Naive thymus-derived CD4-positive, alpha-beta T cell (primary cell): ENCODE measurements around the gene BCL2L1. TPM values are rescaled to one million over a fixed set of nuclear protein-coding genes. Genes with fewer than 3 reads are reported as not detected.
A peak's percentile ranks its signal among the peaks of the same experiment; 100 is the strongest.

Experiments used
- ATAC-seq: fragments of 150-1000 bp; cut with Tn5 transposase; 2 replicates; pipeline ENCODE4 v1.10.0; 2021; ENCODE audit warnings: mild to moderate bottlenecking, moderate library complexity
- CTCF ChIA-PET: fragments of 350-600 bp; sonication (Branson Sonifier 250); formaldehyde crosslinking; loops from one replicate; lab custom pipeline; 2021; ENCODE audit warnings: antibody characterized with exemption; lab: Charles Lee
- POLR2A ChIA-PET: fragments of 350-600 bp; sonication (Branson Sonifier 250); formaldehyde crosslinking; loops from one replicate; lab custom pipeline; 2021; ENCODE audit warnings: antibody characterized with exemption, inconsistent platforms; lab: Charles Lee
- DNase-seq, 9 donors: peaks; one replicate each; pipeline versions ENCODE4 v3.0.0 to v3.0.0-alpha.2; 2020 to 2022; ENCODE audit warnings: mixed read lengths in 1 of 9
- H3K27ac ChIP-seq: one replicate; pipeline ENCODE4 v1.7.0; 2013; ENCODE audit warnings: mild to moderate bottlenecking, low read depth, low read length, moderate library complexity
- H3K27me3 ChIP-seq, 2 donors: one replicate each; pipeline ENCODE4 v1.7.0; 2013; ENCODE audit warnings: low read length in 2 of 2, mild to moderate bottlenecking in 2 of 2, moderate library complexity in 2 of 2; ENCODE audit not compliant: control insufficient read depth in 2 of 2, insufficient read depth in 2 of 2
- H3K36me3 ChIP-seq, 3 experiments: 1 replicate in 2 of 3; 2 replicates in 1 of 3; pipeline ENCODE4 v1.7.0; 2013; ENCODE audit warnings: low read length in 3 of 3, mild to moderate bottlenecking in 3 of 3, moderate library complexity in 1 of 3; ENCODE audit not compliant: insufficient read depth in 3 of 3, control insufficient read depth in 2 of 3
- H3K4me1 ChIP-seq, 2 donors: one replicate each; pipeline ENCODE4 v1.7.0; 2013; ENCODE audit warnings: low read length in 2 of 2, mild to moderate bottlenecking in 2 of 2, moderate library complexity in 1 of 2; ENCODE audit not compliant: control insufficient read depth in 2 of 2, insufficient read depth in 2 of 2
- H3K4me3 ChIP-seq: 2 replicates; pipeline ENCODE4 v1.7.0; 2013; ENCODE audit warnings: mild to moderate bottlenecking, low read length
- H3K9me3 ChIP-seq, 3 experiments: 1 replicate in 2 of 3; 2 replicates in 1 of 3; pipeline ENCODE4 v1.7.0; 2013; ENCODE audit warnings: low read length in 3 of 3; ENCODE audit not compliant: control insufficient read depth in 2 of 3
- H3K27ac Mint-ChIP-seq, 9 donors: one replicate each; pipeline ENCODE4 v1.8.0; 2020 to 2022; ENCODE audit warnings: mixed read lengths in 9 of 9, mild to moderate bottlenecking in 8 of 9, moderate library complexity in 5 of 9, inconsistent platforms in 2 of 9
- H3K27me3 Mint-ChIP-seq, 5 donors: one replicate each; pipeline ENCODE4 v1.8.0; 2021 to 2022; ENCODE audit warnings: mixed read lengths in 5 of 5, mild to moderate bottlenecking in 1 of 5
- H3K36me3 Mint-ChIP-seq, 5 donors: one replicate each; pipeline ENCODE4 v1.8.0; 2020 to 2022; ENCODE audit warnings: mixed read lengths in 5 of 5, mild to moderate bottlenecking in 3 of 5, inconsistent platforms in 1 of 5
- H3K4me1 Mint-ChIP-seq, 7 donors: one replicate each; pipeline ENCODE4 v1.8.0; 2020 to 2022; ENCODE audit warnings: mixed read lengths in 7 of 7, mild to moderate bottlenecking in 3 of 7, inconsistent platforms in 1 of 7
- H3K4me3 Mint-ChIP-seq, 10 donors: one replicate each; pipeline ENCODE4 v1.8.0; 2020 to 2022; ENCODE audit warnings: mild to moderate bottlenecking in 10 of 10, mixed read lengths in 10 of 10, moderate library complexity in 6 of 10, inconsistent platforms in 2 of 10
- H3K9me3 Mint-ChIP-seq, 11 donors: one replicate each; pipeline ENCODE4 v1.8.0; 2020 to 2022; ENCODE audit warnings: mixed read lengths in 11 of 11, mild to moderate bottlenecking in 4 of 11, inconsistent platforms in 1 of 11, moderate library complexity in 1 of 11
- intact Hi-C, 2 donors: fragments of 100-400 bp; cut with micrococcal nuclease; formaldehyde crosslinking; loops; one replicate each; pipeline ENCODE4 v1.15.1; 2023
- polyA plus RNA-seq, 2 donors: library from polyadenylated mRNA; unstranded; fragments of 300-500 nt; fragmentation: Illumina TruSeq; gene quantifications; one replicate each; pipeline ENCODE4 v1.2.3, GENCODE V29; 2021
- total RNA-seq, 6 experiments: library from RNA in 5 of 6; stranded (reverse) in 5 of 6; gene quantifications; 1 replicate in 5 of 6; 2 replicates in 1 of 6; pipeline ENCODE4 v1.2.3 and lab custom pipeline; 2021 to 2026

The BCL2L1 gene
- total and polyA plus RNA-seq, 7 experiments from 2014 or later = 11.5 to 111 (median 15.6) TPM

- Histone ChIP-seq H3K4me3 (no peak overlapping the region), H3K27ac (no peak overlapping the region), H3K9me3 (no peaks in the 10 kb centered on the region), H3K36me3 (no peaks in the 10 kb centered on the region), H3K4me1 (peaks cover 0 to 2% of the 10 kb centered on the region in 2 donors), H3K27me3 (peaks cover 0 to 3% of the 10 kb centered on the region in 2 donors)
- Mint-ChIP-seq H3K4me1 (peaks cover 0 to 7% (median 0%) of the 10 kb centered on the region in 7 donors), H3K9me3 (no peaks in the 10 kb centered on the region), H3K36me3 (no peaks in the 10 kb centered on the region), H3K4me3 (no peak overlapping the region), H3K27ac (peak overlapping the region in 2 of 9 donors; percentile 51 to 67), H3K27me3 (peaks cover 0 to 13% (median 0%) of the 10 kb centered on the region in 5 donors)
- DNase-seq = no peak
- ChIA-PET CTCF (interaction anchor here (1.0 kb wide), 1 partner anchor 57 kb away, joined by 5 read pairs; no protein-coding TSS in a partner anchor), POLR2A (no interaction called here)
- ATAC-seq = no peak
- intact Hi-C loops = no loop called here
These were observed 105.1 kb downstream of the BCL2L1 start for GRCh38 chr20:31617432-31618104.

GRCh38 chr20:31615416-31615815 is 107.3 kb downstream of the BCL2L1 start:
- no peaks in the 10 kb centered on the region for H3K9me3 Mint-ChIP-seq
- intact Hi-C loops = no loop called here
- Histone ChIP-seq H3K27ac (no peak overlapping the region), H3K36me3 (no peaks in the 10 kb centered on the region), H3K27me3 (peaks cover 0 to 3% of the 10 kb centered on the region in 2 donors), H3K9me3 (no peaks in the 10 kb centered on the region), H3K4me3 (no peak overlapping the region), H3K4me1 (peaks cover 0 to 3% of the 10 kb centered on the region in 2 donors)
- H3K4me3 Mint-ChIP-seq = no peak overlapping the region
- DNase-seq (no peak), ATAC-seq (no peak)
- H3K4me1 Mint-ChIP-seq = peaks cover 0 to 7% (median 0%) of the 10 kb centered on the region in 7 donors
- no peaks in the 10 kb centered on the region for H3K36me3 Mint-ChIP-seq
- H3K27ac Mint-ChIP-seq = peak overlapping the region in 1 of 9 donors; percentile 33
- POLR2A ChIA-PET = no interaction called here
- H3K27me3 Mint-ChIP-seq = peaks cover 0 to 20% (median 4%) of the 10 kb centered on the region in 5 donors
- CTCF ChIA-PET = interaction anchor here (0.6 to 1.4 kb wide), 3 partner anchors 52 to 303 kb away, joined by 3 read pairs; no protein-coding TSS in a partner anchor

Other genes starting within 250 kb of the BCL2L1 start
- not detected for gene DEFB124, start 247.7 kb downstream of the BCL2L1 start, total RNA-seq
- not detected for gene DEFB124, start 247.7 kb downstream of the BCL2L1 start, polyA plus RNA-seq
- not detected for gene REM1, start 247.6 kb downstream of the BCL2L1 start, total RNA-seq
- not detected for gene REM1, start 247.6 kb downstream of the BCL2L1 start, polyA plus RNA-seq
- gene HM13, start 208.4 kb downstream of the BCL2L1 start, total RNA-seq = 100 to 1,000 TPM; 102 to 197 (median 133) TPM
- 100 to 1,000 TPM; 109 to 140 TPM for gene HM13, start 208.4 kb downstream of the BCL2L1 start, polyA plus RNA-seq
- 10 to 100 TPM in 1 of 5 experiments, 1 to 10 TPM in 1, under 1 TPM in 3; 0.41 to 16.9 (median 0.62) TPM for gene ID1, start 117.6 kb downstream of the BCL2L1 start, total RNA-seq
- not detected for gene ID1, start 117.6 kb downstream of the BCL2L1 start, polyA plus RNA-seq
- gene COX4I2, start 85.0 kb downstream of the BCL2L1 start, total RNA-seq = not detected
- gene COX4I2, start 85.0 kb downstream of the BCL2L1 start, polyA plus RNA-seq = not detected
- 10 to 100 TPM in 1 of 5 experiments, under 1 TPM in 4; 0.16 to 84.3 (median 0.43) TPM for gene TPX2, start 16.4 kb upstream of the BCL2L1 start, total RNA-seq
- under 1 TPM in 1 of 2 donors, not detected in 1; 0.09 TPM for gene TPX2, start 16.4 kb upstream of the BCL2L1 start, polyA plus RNA-seq
- gene MYLK2, start 96.5 kb upstream of the BCL2L1 start, total RNA-seq = under 1 TPM in 1 of 5 experiments, not detected in 4; 0.58 TPM
- gene MYLK2, start 96.5 kb upstream of the BCL2L1 start, polyA plus RNA-seq = not detected
- gene FOXS1, start 122.7 kb upstream of the BCL2L1 start, total RNA-seq = not detected
- gene FOXS1, start 122.7 kb upstream of the BCL2L1 start, polyA plus RNA-seq = not detected
- not detected for gene DUSP15, start 147.7 kb upstream of the BCL2L1 start, total RNA-seq
- gene DUSP15, start 147.7 kb upstream of the BCL2L1 start, polyA plus RNA-seq = not detected
- gene TTLL9, start 147.8 kb upstream of the BCL2L1 start, total RNA-seq = not detected
- not detected for gene TTLL9, start 147.8 kb upstream of the BCL2L1 start, polyA plus RNA-seq
- 10 to 100 TPM in 3 of 5 experiments, 1 to 10 TPM in 2; 7.5 to 13.6 (median 11.4) TPM for gene PDRG1, start 229.2 kb upstream of the BCL2L1 start, total RNA-seq
- 10 to 100 TPM; 13.8 to 25.0 TPM for gene PDRG1, start 229.2 kb upstream of the BCL2L1 start, polyA plus RNA-seq
- under 1 TPM in 1 of 5 experiments, not detected in 4; 0.05 TPM for gene XKR7, start 245.3 kb upstream of the BCL2L1 start, total RNA-seq
- gene XKR7, start 245.3 kb upstream of the BCL2L1 start, polyA plus RNA-seq = not detected